HepG2 (cell line): ENCODE results near the gene DENND11. TPM values are rescaled to one million over a fixed set of nuclear protein-coding genes. Genes with fewer than 3 reads are reported as not detected.

Experiments used
- ATAC-seq: fragments of 200-7000 bp; cut with Tn5 transposase; 3 replicates; pipeline ENCODE4 v1.9.1; 2020; ENCODE audit warnings: mild to moderate bottlenecking, moderate library complexity
- BruUV-seq: library from RNA; stranded (reverse); fragments of 400-500 nt; replicated peaks from 2 replicates; lab custom pipeline; 2021; lab: Mats Ljungman, UMichigan
- CTCF ChIA-PET: fragments of 300-600 bp; formaldehyde crosslinking; extraction: SDS; loops from one replicate; lab custom pipeline; 2021; ENCODE audit warnings: low total read pairs, inconsistent platforms, low intra/inter-chr PET ratio; lab: Yijun Ruan, JAX
- POLR2A ChIA-PET: fragments of 350-600 bp; sonication (Branson Sonifier 250); formaldehyde crosslinking; loops from one replicate; lab custom pipeline; 2020; ENCODE audit warnings: antibody characterized with exemption, inconsistent platforms; lab: Yijun Ruan, JAX
- DNase-seq: peaks from one replicate; pipeline ENCODE4 v3.0.0-alpha.2; 2015; ENCODE audit warnings: low spot score
- FAIRE-seq: peaks from 3 replicates; lab custom pipeline; 2011; peaks lifted over from hg19 to GRCh38; lab: Jason Lieb, UNC
- H2AFZ ChIP-seq: one replicate; pipeline ENCODE4 v1.6.1; 2011; ENCODE audit warnings: low read length, inconsistent platforms
- H3K27ac ChIP-seq: fragments of 300-600 bp; 3 replicates; pipeline ENCODE4 v1.8.0; 2011; ENCODE audit warnings: mixed run types, mild to moderate bottlenecking, mixed read lengths, low read length, inconsistent platforms; ENCODE audit not compliant: insufficient read depth; ENCODE audit errors: extremely low read length
- H3K27me3 ChIP-seq, 2 experiments: fragments of 200-600 bp in 1 of 2; 2 replicates in 1 of 2; 3 replicates in 1 of 2; pipeline versions ENCODE4 v1.6.0 to v1.8.0; 2011; ENCODE audit warnings: low read length in 2 of 2, mild to moderate bottlenecking in 2 of 2, moderate library complexity in 2 of 2, inconsistent platforms in 1 of 2; ENCODE audit not compliant: insufficient read depth in 2 of 2, control insufficient read depth in 1 of 2
- H3K36me3 ChIP-seq, 2 experiments: fragments of 200-600 bp in 1 of 2; replicated peaks in 1 of 2; 2 replicates in 1 of 2; 3 replicates in 1 of 2; pipeline versions ENCODE4 v1.5.1 to v1.8.0; 2011; ENCODE audit warnings: low read length in 2 of 2, inconsistent platforms in 1 of 2; ENCODE audit not compliant: insufficient read depth in 2 of 2, control insufficient read depth in 1 of 2
- H3K4me1 ChIP-seq: 2 replicates; pipeline ENCODE4 v1.5.1; 2012; ENCODE audit warnings: low read length, inconsistent platforms; ENCODE audit not compliant: insufficient read depth
- H3K4me2 ChIP-seq: 2 replicates; pipeline ENCODE4 v1.6.0; 2011; ENCODE audit warnings: low read depth, low read length, inconsistent platforms
- H3K4me3 ChIP-seq, 3 experiments: fragments of 200-600 bp in 1 of 3; sonication (generic), shearing (Covaris generic) in 1 of 3; replicated peaks in 1 of 3; 2 replicates each; pipeline ENCODE4 v1.5.1; 2011 to 2016; ENCODE audit warnings: low read length in 3 of 3, inconsistent platforms in 2 of 3, low read depth in 2 of 3, mild to moderate bottlenecking in 2 of 3, control low read depth in 1 of 3, mixed read lengths in 1 of 3; ENCODE audit not compliant: insufficient read depth in 1 of 3
- H3K79me2 ChIP-seq: one replicate; pipeline ENCODE4 v1.6.1; 2011; ENCODE audit warnings: low read length, inconsistent platforms; ENCODE audit not compliant: insufficient read depth
- H3K9ac ChIP-seq: 2 replicates; pipeline ENCODE4 v1.6.0; 2011; ENCODE audit warnings: mild to moderate bottlenecking, low read depth, low read length, inconsistent platforms; ENCODE audit not compliant: insufficient read depth
- H3K9me3 ChIP-seq: 2 replicates; pipeline ENCODE4 v1.5.1; 2012; ENCODE audit warnings: mild to moderate bottlenecking, low read length
- H4K20me1 ChIP-seq: 2 replicates; pipeline ENCODE4 v1.6.0; 2011; ENCODE audit warnings: inconsistent platforms, mild to moderate bottlenecking, low read length, moderate library complexity; ENCODE audit not compliant: insufficient read depth
- MEIS1 ChIP-seq: sonication (generic); formaldehyde crosslinking; IDR thresholded peaks from 2 replicates; pipeline ENCODE4 v1.9.0; 2021; ENCODE audit warnings: mild to moderate bottlenecking, missing genetic modification reagents, moderate library complexity, borderline replicate concordance
- SRF ChIP-seq: IDR thresholded peaks from 2 replicates; pipeline ENCODE4 v1.6.1; 2011; ENCODE audit warnings: mild to moderate bottlenecking, low read depth, low read length, moderate library complexity
- ZNF597 ChIP-seq: sonication (generic); formaldehyde crosslinking; IDR thresholded peaks from 2 replicates; pipeline ENCODE4 v1.5.0; 2020; ENCODE audit warnings: missing genetic modification reagents
- ZSCAN30 ChIP-seq: sonication (generic); formaldehyde crosslinking; IDR thresholded peaks from 2 replicates; pipeline ENCODE4 v1.5.0; 2020; ENCODE audit warnings: mild to moderate bottlenecking, missing genetic modification reagents
- WGBS: methylation state at CpG from one replicate; pipeline ENCODE4 v1.1.6; 2017; ENCODE audit warnings: low lambda C conversion rate; 5-methylcytosine and 5-hydroxymethylcytosine counted together
- in situ Hi-C: cut with HindIII; loops from 2 replicates; pipeline ENCODE4 v1.10.0; 2017; ENCODE audit warnings: low pct_unique_long_range_greater_than_20kb; ENCODE audit not compliant: extremely low pct_ligation_motif_present
- intact Hi-C: fragments of 100-400 bp; cut with micrococcal nuclease; formaldehyde crosslinking; loops from one replicate; pipeline ENCODE4 v1.10.0; 2022; ENCODE audit not compliant: unreplicated experiment
- polyA plus RNA-seq, 8 experiments: library from polyadenylated mRNA; depleted of rRNA in 3 of 8; stranded (reverse) in 7 of 8; unstranded in 1 of 8; fragments of >200 nt; fragmentation: Illumina TruSeq in 4 of 8; extraction: Trizol in 4 of 8; gene quantifications; 2 replicates each; pipeline versions ENCODE4 v1.2.1 to v1.2.3, GENCODE V29; 2011 to 2016; ENCODE audit warnings: low read depth in 4 of 8, missing spikeins in 1 of 8, mixed read lengths in 1 of 8; ENCODE audit not compliant: insufficient read depth in 1 of 8
- total RNA-seq, 5 experiments: library from RNA; depleted of rRNA; stranded (reverse); fragments of >200 nt; fragmentation: Illumina TruSeq; extraction: Trizol; gene quantifications; 2 replicates each; pipeline ENCODE4 v1.2.3, GENCODE V29; 2016; ENCODE audit warnings: low read depth in 1 of 5

The DENND11 gene
- total and polyA plus RNA-seq, 2 of the 13 experiments (the other 11 are each of a cell fraction or from before 2014, with no cell fraction given): 7.1 to 10.5 TPM

GRCh38 chr7:141748396-141748795 is 46.4 kb upstream of the DENND11 start:
- Histone ChIP-seq H3K4me2 (no peak overlapping the region), H3K36me3 (peaks cover 22 to 80% of the 10 kb centered on the region in 2 experiments), H3K4me3 (no peak overlapping the region), H3K9me3 (peaks cover 33% of the 10 kb centered on the region), H3K27me3 (no peaks in the 10 kb centered on the region), H3K9ac (no peak overlapping the region), H4K20me1 (no peaks in the 10 kb centered on the region), H3K4me1 (no peaks in the 10 kb centered on the region), H2AFZ (no peak overlapping the region), H3K79me2 (no peaks in the 10 kb centered on the region), H3K27ac (no peak overlapping the region)
- in situ Hi-C loops: no loop called here
- ATAC-seq (no peak), DNase-seq (no peak), FAIRE-seq (no peak)
- POLR2A ChIA-PET: interaction anchor here (0.7 kb wide), 1 partner anchor 10 kb away, joined by 4 read pairs; the partner anchor contains the start of gene SSBP1
- intact Hi-C loops: no loop called here
- TF ChIP-seq MEIS1 (CRISPR knock-in tag) (no peak), ZSCAN30 (CRISPR knock-in tag) (no peak)
- CTCF ChIA-PET: no interaction called here
- 97% methylated on average over 2 of the region's 2 CpGs for WGBS
- BruUV-seq: no TSS peak

GRCh38 chr7:141744131-141744530 is 42.2 kb upstream of the DENND11 start:
- peaks cover 20 to 70% of the 10 kb centered on the region in 2 experiments for H3K36me3 ChIP-seq
- CTCF ChIA-PET: no interaction called here
- POLR2A ChIA-PET: no interaction called here
- H3K79me2 ChIP-seq: peaks cover 21% of the 10 kb centered on the region
- no peaks in the 10 kb centered on the region for H3K27me3 ChIP-seq
- intact Hi-C loops (no loop called here), in situ Hi-C loops (no loop called here)
- FAIRE-seq (no peak), DNase-seq (no peak), ATAC-seq (no peak)
- no peak overlapping the region for H3K9ac ChIP-seq
- H3K4me2 ChIP-seq: no peak overlapping the region
- H3K9me3 ChIP-seq: no peaks in the 10 kb centered on the region
- H2AFZ ChIP-seq: no peak overlapping the region
- H3K4me3 ChIP-seq: no peak overlapping the region
- no TSS peak for BruUV-seq
- peaks cover 21% of the 10 kb centered on the region for H3K4me1 ChIP-seq
- TF ChIP-seq SRF: no peak
- TF ChIP-seq ZNF597 (CRISPR knock-in tag): no peak
- H3K27ac ChIP-seq: no peak overlapping the region
- 94% methylated on average over 2 of the region's 2 CpGs for WGBS
- H4K20me1 ChIP-seq: no peaks in the 10 kb centered on the region
